ENCODE results near the gene MYLK2.

GRCh38 chr20:31820228-31820627, 1.1 kb downstream of the MYLK2 start:
- TF ChIP-seq POLR2A (IDR thresholded peaks at IDR 0.05; ENCODE audit: low read depth) (no peak), POLR2AphosphoS5 (IDR thresholded peaks at IDR 0.05) (no peak), CTCF (IDR thresholded peaks at IDR 0.05) (no peak), EP300 (IDR thresholded peaks at IDR 0.05) (no peak)

Measured in esophagus muscularis mucosa (tissue), 4 donors.